Spinal cord (tissue), 10 donors: ENCODE data around the gene ECT2. TPM values are rescaled to one million over a fixed set of nuclear protein-coding genes. Genes with fewer than 3 reads are reported as not detected.
"Not testable (repeated sequence)": the region's sequence is repeated elsewhere in the genome, so short reads cannot be mapped to it uniquely, and the experiment has no call there.

Experiments
- DNase-seq, 6 donors: peaks; one replicate each; pipeline versions ENCODE4 v3.0.0 to v3.0.0-alpha.2; 2013 to 2015; ENCODE audit warnings: low spot score in 6 of 6, low read depth in 4 of 6
- H3K27ac ChIP-seq: one replicate; pipeline ENCODE4 v1.5.1; 2013; ENCODE audit warnings: low read depth, low read length, control low read depth
- H3K27me3 ChIP-seq: one replicate; pipeline ENCODE4 v1.6.1; 2013; ENCODE audit warnings: low read length; ENCODE audit not compliant: control insufficient read depth, insufficient read depth
- H3K36me3 ChIP-seq: one replicate; pipeline ENCODE4 v1.6.1; 2013; ENCODE audit warnings: low read length; ENCODE audit not compliant: control insufficient read depth, insufficient read depth
- H3K4me1 ChIP-seq: one replicate; pipeline ENCODE4 v1.6.1; 2013; ENCODE audit warnings: low read length; ENCODE audit not compliant: control insufficient read depth, insufficient read depth
- H3K4me3 ChIP-seq: one replicate; pipeline ENCODE4 v1.5.1; 2013; ENCODE audit warnings: low read depth, low read length, control low read depth
- H3K9me3 ChIP-seq: one replicate; pipeline ENCODE4 v1.6.1; 2013; ENCODE audit warnings: low read length; ENCODE audit not compliant: control insufficient read depth, insufficient read depth
- WGBS: methylation state at CpG from one replicate; pipeline ENCODE4 v1.1.5; 2013; ENCODE audit warnings: missing lambda C conversion rate; ENCODE audit not compliant: insufficient coverage; 5-methylcytosine and 5-hydroxymethylcytosine counted together
- polyA plus RNA-seq, 2 donors: library from polyadenylated mRNA; unstranded; fragments of 120-200 nt; gene quantifications; one replicate each; pipeline ENCODE4 v1.2.1, GENCODE V29; 2013; ENCODE audit not compliant: insufficient read length in 2 of 2
- total RNA-seq, 2 donors: library from RNA; depleted of rRNA in 1 of 2; stranded (reverse); fragments of 120-200 nt in 1 of 2; fragments of >200 nt in 1 of 2; gene quantifications; one replicate each; pipeline versions ENCODE4 v1.2.3 to v1.2.4, GENCODE V29; 2013 to 2014
- donor health status: healthy.

Gene ECT2
- total and polyA plus RNA-seq, 4 donors, result 17.0 to 32.1 (median 21.6) TPM

GRCh38 chr3:172726380-172726779, 24.1 kb upstream of the ECT2 start:
- no CpG with 5 or more reads among the region's 1 CpG for WGBS
- Histone ChIP-seq H3K27ac (no peak overlapping the region), H3K36me3 (no peaks in the 10 kb centered on the region), H3K9me3 (no peaks in the 10 kb centered on the region), H3K4me3 (no peak overlapping the region), H3K27me3 (no peaks in the 10 kb centered on the region), H3K4me1 (no peaks in the 10 kb centered on the region)
- no peak for DNase-seq

GRCh38 chr3:172735014-172735413, 15.5 kb upstream of the ECT2 start:
- WGBS, result no CpG with 5 or more reads among the region's 2 CpGs
- no peak overlapping the region for H3K4me3 ChIP-seq

GRCh38 chr3:172739462-172739861, 11.1 kb upstream of the ECT2 start:
- 79% methylated on average over 1 of the region's 1 CpG for WGBS
- no peak for DNase-seq
- Histone ChIP-seq H3K36me3 (no peaks in the 10 kb centered on the region), H3K9me3 (no peaks in the 10 kb centered on the region), H3K27me3 (no peaks in the 10 kb centered on the region), H3K4me1 (no peaks in the 10 kb centered on the region), H3K4me3 (no peak overlapping the region), H3K27ac (no peak overlapping the region)

More at GRCh38 chr3:172735014-172735413, 15.5 kb upstream of the ECT2 start:
- Histone ChIP-seq H3K36me3 (no peaks in the 10 kb centered on the region), H3K4me1 (no peaks in the 10 kb centered on the region), H3K27ac (no peak overlapping the region), H3K9me3 (no peaks in the 10 kb centered on the region), H3K27me3 (no peaks in the 10 kb centered on the region)
- DNase-seq, result no peak

- no peaks in the 10 kb centered on the region for H3K36me3 ChIP-seq
- WGBS, result 77% methylated on average over 2 of the region's 2 CpGs
- H3K27ac ChIP-seq, result no peak overlapping the region
- peaks cover 6% of the 10 kb centered on the region for H3K4me1 ChIP-seq
- H3K9me3 ChIP-seq, result no peaks in the 10 kb centered on the region
- H3K27me3 ChIP-seq, result no peaks in the 10 kb centered on the region
- H3K4me3 ChIP-seq, result no peak overlapping the region
- no peak for DNase-seq
These were observed 4.1 kb upstream of the ECT2 start for GRCh38 chr3:172746475-172746874.

GRCh38 chr3:172749230-172749965, 1.1 kb upstream of the ECT2 start:
- Histone ChIP-seq H3K4me3 (peak overlapping the region; percentile 88), H3K27me3 (no peaks in the 10 kb centered on the region), H3K27ac (peak overlapping the region; percentile 59), H3K36me3 (no peaks in the 10 kb centered on the region), H3K4me1 (peaks cover 10% of the 10 kb centered on the region), H3K9me3 (no peaks in the 10 kb centered on the region)
- DNase-seq, result peak in 2 of 6 donors; percentile 14 to 71
- WGBS, result no CpG with 5 or more reads among the region's 8 CpGs

- Histone ChIP-seq H3K36me3 (no peaks in the 10 kb centered on the region), H3K9me3 (no peaks in the 10 kb centered on the region), H3K27me3 (no peaks in the 10 kb centered on the region), H3K4me3 (peak overlapping the region; percentile 88), H3K4me1 (peaks cover 10% of the 10 kb centered on the region), H3K27ac (peak overlapping the region; percentile 59)
- 0% methylated on average over 3 of the region's 9 CpGs for WGBS
- DNase-seq, result no peak
These were observed 508 bp upstream of the ECT2 start for GRCh38 chr3:172750069-172750367.

GRCh38 chr3:172751175-172751704, 714 bp downstream of the ECT2 start:
- WGBS, result 0% methylated on average over 9 of the region's 14 CpGs
- peak overlapping the region; percentile 88 for H3K4me3 ChIP-seq
- no peaks in the 10 kb centered on the region for H3K9me3 ChIP-seq
- DNase-seq, result no peak
- no peaks in the 10 kb centered on the region for H3K27me3 ChIP-seq
- H3K4me1 ChIP-seq, result peaks cover 10% of the 10 kb centered on the region
- no peaks in the 10 kb centered on the region for H3K36me3 ChIP-seq
- peak overlapping the region; percentile 80 for H3K27ac ChIP-seq

GRCh38 chr3:172752651-172753050, 2.1 kb downstream of the ECT2 start:
- no peak for DNase-seq
- H3K36me3 ChIP-seq, result no peaks in the 10 kb centered on the region
- H3K27ac ChIP-seq, result no peak overlapping the region
- no peaks in the 10 kb centered on the region for H3K27me3 ChIP-seq
- peaks cover 10% of the 10 kb centered on the region for H3K4me1 ChIP-seq
- WGBS, result no CpG with 5 or more reads among the region's 1 CpG
- no peaks in the 10 kb centered on the region for H3K9me3 ChIP-seq
- H3K4me3 ChIP-seq, result no peak overlapping the region

GRCh38 chr3:172753125-172753524, 2.6 kb downstream of the ECT2 start:
- no peak for DNase-seq
- no peaks in the 10 kb centered on the region for H3K27me3 ChIP-seq
- no CpG with 5 or more reads among the region's 1 CpG for WGBS
- no peak overlapping the region for H3K4me3 ChIP-seq
- H3K4me1 ChIP-seq, result peaks cover 10% of the 10 kb centered on the region
- no peak overlapping the region for H3K27ac ChIP-seq
- no peaks in the 10 kb centered on the region for H3K36me3 ChIP-seq
- no peaks in the 10 kb centered on the region for H3K9me3 ChIP-seq

GRCh38 chr3:172760416-172760815, 9.9 kb downstream of the ECT2 start:
- DNase-seq, H3K27ac ChIP-seq, H3K4me1 ChIP-seq, H3K27me3 ChIP-seq, H3K9me3 ChIP-seq, H3K36me3 ChIP-seq, H3K4me3 ChIP-seq: not testable (repeated sequence)
- WGBS, result 100% methylated on average over 2 of the region's 6 CpGs
